GM12873 (cell line): ENCODE data around the gene WDR70.

Experiments used
- TF ChIP-seq, protein P1 (sequence below): IDR thresholded peaks from 2 replicates; pipeline ENCODE4 v1.5.1; 2012; ENCODE audit warnings: low read depth, mild to moderate bottlenecking, moderate library complexity, low read length, control low read depth; ENCODE audit not compliant: insufficient read depth; ENCODE audit errors: missing control alignments

The WDR70 gene

GRCh38 chr5:37769840-37770239 is 390.7 kb downstream of the WDR70 start:
- TF ChIP-seq, protein P1, sequence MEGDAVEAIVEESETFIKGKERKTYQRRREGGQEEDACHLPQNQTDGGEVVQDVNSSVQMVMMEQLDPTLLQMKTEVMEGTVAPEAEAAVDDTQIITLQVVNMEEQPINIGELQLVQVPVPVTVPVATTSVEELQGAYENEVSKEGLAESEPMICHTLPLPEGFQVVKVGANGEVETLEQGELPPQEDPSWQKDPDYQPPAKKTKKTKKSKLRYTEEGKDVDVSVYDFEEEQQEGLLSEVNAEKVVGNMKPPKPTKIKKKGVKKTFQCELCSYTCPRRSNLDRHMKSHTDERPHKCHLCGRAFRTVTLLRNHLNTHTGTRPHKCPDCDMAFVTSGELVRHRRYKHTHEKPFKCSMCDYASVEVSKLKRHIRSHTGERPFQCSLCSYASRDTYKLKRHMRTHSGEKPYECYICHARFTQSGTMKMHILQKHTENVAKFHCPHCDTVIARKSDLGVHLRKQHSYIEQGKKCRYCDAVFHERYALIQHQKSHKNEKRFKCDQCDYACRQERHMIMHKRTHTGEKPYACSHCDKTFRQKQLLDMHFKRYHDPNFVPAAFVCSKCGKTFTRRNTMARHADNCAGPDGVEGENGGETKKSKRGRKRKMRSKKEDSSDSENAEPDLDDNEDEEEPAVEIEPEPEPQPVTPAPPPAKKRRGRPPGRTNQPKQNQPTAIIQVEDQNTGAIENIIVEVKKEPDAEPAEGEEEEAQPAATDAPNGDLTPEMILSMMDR: no peak

- TF ChIP-seq, protein P1: no peak
Measured at GRCh38 chr5:37770786-37771185, 391.7 kb downstream of the WDR70 start.

DNA sequence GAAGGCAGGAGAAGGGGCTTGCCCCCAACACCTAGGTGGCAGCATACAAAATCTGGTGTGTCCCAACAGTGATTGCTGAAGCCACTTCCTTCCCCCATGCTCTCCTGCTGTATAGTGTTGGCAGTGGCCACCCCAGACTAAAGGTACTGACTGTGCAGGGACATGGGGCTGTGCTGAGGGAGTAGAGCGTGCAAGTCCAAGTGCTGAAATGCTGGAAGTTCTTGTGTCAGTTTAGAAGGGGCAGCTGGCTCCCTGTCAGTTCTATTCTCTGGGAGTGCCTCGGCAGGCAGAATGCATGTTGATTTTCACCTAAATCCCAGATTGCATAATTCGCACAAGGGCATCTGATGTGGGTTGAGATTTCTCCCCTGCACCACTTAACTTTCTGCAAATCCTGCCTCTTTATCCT is 392.1 kb downstream of the WDR70 start:
- TF ChIP-seq, protein P1: no peak

- TF ChIP-seq, protein P1: no peak
Measured at GRCh38 chr5:37771731-37772130, 392.6 kb downstream of the WDR70 start.

DNA sequence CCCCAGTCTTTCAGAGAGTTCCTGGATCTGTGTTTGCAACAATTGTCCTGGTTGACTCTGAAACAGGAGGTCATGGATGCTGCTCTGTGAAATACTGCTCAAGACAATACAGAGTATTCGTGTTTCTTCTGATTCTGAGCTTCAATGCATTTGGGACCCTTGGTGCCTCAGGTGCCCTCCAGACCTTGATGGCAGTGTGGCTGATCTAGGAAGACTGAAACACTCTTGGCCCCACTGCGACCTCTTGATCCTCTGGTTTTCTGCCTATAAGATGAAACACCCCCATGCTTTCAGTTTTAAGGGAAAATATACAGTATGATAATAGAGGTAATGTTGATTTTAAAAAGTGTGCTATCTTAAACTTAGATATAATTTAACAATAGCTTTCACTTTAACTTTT is 393.1 kb downstream of the WDR70 start:
- TF ChIP-seq, protein P1: no peak

- TF ChIP-seq, protein P1: no peak
Measured at GRCh38 chr5:37773809-37774208, 394.7 kb downstream of the WDR70 start.

DNA sequence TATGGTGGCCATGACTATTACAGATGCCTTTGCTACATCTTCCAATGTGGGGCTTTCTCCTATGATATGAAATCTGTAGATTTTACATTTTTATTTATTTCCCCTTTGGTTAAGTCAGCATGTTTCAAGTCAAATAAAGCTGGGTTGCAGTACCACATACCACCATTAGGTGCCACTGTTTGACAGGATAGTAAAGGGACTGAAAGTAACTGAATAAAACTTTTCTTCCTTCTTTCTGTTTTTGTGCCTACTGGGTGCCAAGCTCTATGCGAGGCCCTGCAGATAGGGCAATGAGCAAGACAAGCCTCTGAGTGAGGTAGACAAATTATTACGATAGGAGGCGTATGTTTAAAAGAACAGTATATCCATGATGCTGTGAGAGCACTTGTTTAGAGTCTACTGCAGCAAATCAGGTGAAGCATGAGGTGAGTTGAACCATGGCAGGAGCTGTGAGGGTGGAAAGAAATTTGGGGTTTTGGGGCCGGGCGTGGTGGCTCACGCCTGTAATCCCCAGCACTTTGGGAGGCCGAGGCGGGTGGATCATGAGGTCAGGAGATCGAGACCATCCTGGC is 395.9 kb downstream of the WDR70 start:
- TF ChIP-seq, protein P1: peak; percentile 79
